ENCODE measurements around the gene LCN2.

DNA sequence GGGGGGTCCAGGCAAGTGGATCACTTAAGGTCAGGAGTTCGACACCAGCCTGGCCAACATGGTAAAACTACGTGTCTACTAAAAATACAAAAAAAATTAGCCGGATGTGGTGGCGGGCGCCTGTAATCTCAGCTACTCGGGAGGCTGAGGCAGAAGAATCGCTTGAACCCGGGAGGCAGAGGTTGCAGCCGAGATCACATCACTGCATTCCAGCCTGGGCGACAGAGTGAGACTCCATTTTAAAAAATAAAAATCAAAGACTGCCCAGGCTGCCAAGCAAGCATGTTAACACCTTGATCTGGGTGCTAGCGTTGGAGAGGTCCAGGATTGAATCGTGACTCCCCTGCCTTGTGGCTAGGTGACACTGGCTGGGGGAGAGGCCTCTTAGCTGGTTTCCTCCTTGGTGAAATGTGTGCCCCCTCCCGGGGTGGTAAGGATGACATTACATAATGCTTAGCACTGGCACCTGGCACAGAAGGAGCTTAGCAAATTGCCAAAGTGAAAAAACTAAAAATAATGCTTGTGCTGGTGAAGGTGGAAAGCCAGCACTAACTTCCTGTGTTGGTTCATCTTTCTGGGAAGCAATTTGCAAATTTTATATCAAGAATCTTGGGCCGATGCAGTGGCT lies 44.3 kb downstream of the LCN2 start:
- TF ChIP-seq, protein P1, sequence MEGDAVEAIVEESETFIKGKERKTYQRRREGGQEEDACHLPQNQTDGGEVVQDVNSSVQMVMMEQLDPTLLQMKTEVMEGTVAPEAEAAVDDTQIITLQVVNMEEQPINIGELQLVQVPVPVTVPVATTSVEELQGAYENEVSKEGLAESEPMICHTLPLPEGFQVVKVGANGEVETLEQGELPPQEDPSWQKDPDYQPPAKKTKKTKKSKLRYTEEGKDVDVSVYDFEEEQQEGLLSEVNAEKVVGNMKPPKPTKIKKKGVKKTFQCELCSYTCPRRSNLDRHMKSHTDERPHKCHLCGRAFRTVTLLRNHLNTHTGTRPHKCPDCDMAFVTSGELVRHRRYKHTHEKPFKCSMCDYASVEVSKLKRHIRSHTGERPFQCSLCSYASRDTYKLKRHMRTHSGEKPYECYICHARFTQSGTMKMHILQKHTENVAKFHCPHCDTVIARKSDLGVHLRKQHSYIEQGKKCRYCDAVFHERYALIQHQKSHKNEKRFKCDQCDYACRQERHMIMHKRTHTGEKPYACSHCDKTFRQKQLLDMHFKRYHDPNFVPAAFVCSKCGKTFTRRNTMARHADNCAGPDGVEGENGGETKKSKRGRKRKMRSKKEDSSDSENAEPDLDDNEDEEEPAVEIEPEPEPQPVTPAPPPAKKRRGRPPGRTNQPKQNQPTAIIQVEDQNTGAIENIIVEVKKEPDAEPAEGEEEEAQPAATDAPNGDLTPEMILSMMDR (IDR thresholded peaks at IDR 0.05), result no peak
- TF ChIP-seq POLR2A (IDR thresholded peaks at IDR 0.05), result no peak
- no peak for TF ChIP-seq POLR2AphosphoS5 (IDR thresholded peaks at IDR 0.05)
- no peak for TF ChIP-seq EP300 (IDR thresholded peaks at IDR 0.05)
